Measurements from ENCODE around the gene DUSP10.

DUSP10 gene

GRCh38 chr1:221781102-221781755, 39.3 kb upstream of the DUSP10 start:
- TF ChIP-seq ZFX (IDR thresholded peaks at IDR 0.05; ENCODE audit: borderline replicate concordance) = no peak
- TF ChIP-seq CTCF (IDR thresholded peaks at IDR 0.05) = no peak
- no peak overlapping the region for H3K27ac ChIP-seq

- TF ChIP-seq ZFX (IDR thresholded peaks at IDR 0.05; ENCODE audit: borderline replicate concordance) (no peak), CTCF (IDR thresholded peaks at IDR 0.05) (no peak)
- no peak overlapping the region for H3K27ac ChIP-seq
These were observed 38.3 kb upstream of the DUSP10 start for GRCh38 chr1:221780175-221780574.

GRCh38 chr1:221779771-221780170, 37.9 kb upstream of the DUSP10 start:
- H3K27ac ChIP-seq = no peak overlapping the region

GRCh38 chr1:221778535-221779142, 36.8 kb upstream of the DUSP10 start:
- TF ChIP-seq ZFX (IDR thresholded peaks at IDR 0.05; ENCODE audit: borderline replicate concordance) (no peak), CTCF (IDR thresholded peaks at IDR 0.05) (no peak)
- no peak overlapping the region for H3K27ac ChIP-seq

More at GRCh38 chr1:221779771-221780170, 37.9 kb upstream of the DUSP10 start:
- TF ChIP-seq ZFX (IDR thresholded peaks at IDR 0.05; ENCODE audit: borderline replicate concordance) = no peak
- TF ChIP-seq CTCF (IDR thresholded peaks at IDR 0.05) = no peak

- TF ChIP-seq ZFX (IDR thresholded peaks at IDR 0.05; ENCODE audit: borderline replicate concordance) (no peak), CTCF (IDR thresholded peaks at IDR 0.05) (no peak)
These were observed 36.2 kb upstream of the DUSP10 start for GRCh38 chr1:221778125-221778524.

GRCh38 chr1:221777431-221778072, 35.7 kb upstream of the DUSP10 start:
- no peak for TF ChIP-seq CTCF (IDR thresholded peaks at IDR 0.05)
- TF ChIP-seq ZFX (IDR thresholded peaks at IDR 0.05; ENCODE audit: borderline replicate concordance) = no peak
- H3K27ac ChIP-seq = no peak overlapping the region

More at GRCh38 chr1:221778125-221778524, 36.2 kb upstream of the DUSP10 start:
- no peak overlapping the region for H3K27ac ChIP-seq
